Lung (tissue), 12 donors: ENCODE data around the gene ITGA1. TPM values are rescaled to one million over a fixed set of nuclear protein-coding genes. Genes with fewer than 3 reads are reported as not detected.
A peak's percentile ranks its signal among the peaks of the same experiment; 100 is the strongest.

Experiments used
- ATAC-seq: fragments of 200-7000 bp; cut with Tn5 transposase; one replicate; pipeline ENCODE4 v1.9.1; 2020; ENCODE audit warnings: moderate number of reproducible peaks; ENCODE audit not compliant: insufficient read depth, low FRiP score
- DNase-seq, 3 donors: peaks; one replicate each; pipeline ENCODE4 v3.0.0-alpha.2; 2013 to 2017
- H3K27ac ChIP-seq, 2 donors: one replicate each; pipeline ENCODE4 v1.5.1; 2013; ENCODE audit warnings: mild to moderate bottlenecking in 2 of 2, moderate library complexity in 2 of 2, control low read depth in 1 of 2, inconsistent platforms in 1 of 2, low read depth in 1 of 2, low read length in 1 of 2
- H3K27me3 ChIP-seq, 3 donors: one replicate each; pipeline ENCODE4 v1.5.1; 2013; ENCODE audit warnings: low read length in 2 of 3; ENCODE audit not compliant: control insufficient read depth in 3 of 3, insufficient read depth in 3 of 3
- H3K36me3 ChIP-seq, 4 donors: one replicate each; pipeline ENCODE4 v1.5.1; 2013; ENCODE audit warnings: low read length in 4 of 4, mild to moderate bottlenecking in 1 of 4, moderate library complexity in 1 of 4; ENCODE audit not compliant: control insufficient read depth in 4 of 4, insufficient read depth in 4 of 4
- H3K4me1 ChIP-seq, 5 donors: one replicate each; pipeline ENCODE4 v1.5.1; 2013; ENCODE audit warnings: low read length in 5 of 5, mild to moderate bottlenecking in 2 of 5, moderate library complexity in 1 of 5; ENCODE audit not compliant: control insufficient read depth in 5 of 5, insufficient read depth in 5 of 5
- H3K4me3 ChIP-seq: one replicate; pipeline ENCODE4 v1.5.1; 2013; ENCODE audit warnings: mild to moderate bottlenecking, control low read depth, moderate library complexity
- H3K9ac ChIP-seq, 2 donors: one replicate each; pipeline ENCODE4 v1.5.1; 2013; ENCODE audit warnings: low read length in 2 of 2, control low read depth in 1 of 2; ENCODE audit not compliant: insufficient read depth in 1 of 2
- H3K9me3 ChIP-seq, 4 donors: one replicate each; pipeline ENCODE4 v1.5.1; 2013; ENCODE audit warnings: low read length in 3 of 4, mild to moderate bottlenecking in 1 of 4, moderate library complexity in 1 of 4; ENCODE audit not compliant: control insufficient read depth in 4 of 4, insufficient read depth in 3 of 4
- WGBS, 2 donors: extraction: QIAGEN DNeasy Blood & Tissue Kit; methylation state at CpG; one replicate each; pipeline ENCODE4 v1.1.7; 2013; 5-methylcytosine and 5-hydroxymethylcytosine counted together
- polyA plus RNA-seq, 2 donors: library from polyadenylated mRNA; stranded (reverse); fragments of 200-250 nt; gene quantifications; one replicate each; pipeline ENCODE4 v1.2.1, GENCODE V29; 2013
- total RNA-seq, 2 donors: library from RNA; depleted of rRNA in 1 of 2; stranded (reverse); fragments of >200 nt in 1 of 2; gene quantifications; one replicate each; pipeline ENCODE4 v1.2.1, GENCODE V29; 2014 to 2021
- TF ChIP-seq, protein P1 (sequence below): IDR thresholded peaks from 2 replicates; pipeline ENCODE4 v1.5.1; 2012; ENCODE audit warnings: mild to moderate bottlenecking; ENCODE audit errors: control extremely low read depth, extremely low read depth
- donor health status: control.
- donor health status: control.
- donor health status: Bipolar disorder and iron deficiency.
- donor health status: healthy.
- donor health status: DM: yes; HTN: yes; CAD: no.

The ITGA1 gene
- total and polyA plus RNA-seq, 4 donors = 8.8 to 119 (median 47.6) TPM

DNA sequence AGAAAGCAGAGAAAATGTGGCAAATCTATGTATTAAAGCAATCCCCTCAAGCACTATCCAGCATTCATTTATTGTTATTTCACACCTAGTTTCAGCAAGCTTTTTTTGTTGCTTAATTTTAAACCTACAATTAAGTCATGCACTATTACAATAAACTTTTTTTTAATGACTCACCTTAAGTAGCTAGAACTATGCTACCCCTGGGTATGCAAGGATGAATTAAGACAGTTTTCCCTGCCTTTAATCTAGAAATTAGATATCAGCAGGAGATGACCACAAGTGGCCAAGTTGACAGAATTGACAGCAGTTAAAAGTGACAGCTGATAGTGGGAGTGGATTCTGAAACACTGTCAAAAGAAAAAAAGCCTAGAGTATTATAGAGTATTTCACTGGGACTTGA lies 20.0 kb downstream of the ITGA1 start:
- no peaks in the 10 kb centered on the region for H3K27me3 ChIP-seq
- no peak for ATAC-seq
- no peak for DNase-seq
- peaks cover 5 to 18% (median 11%) of the 10 kb centered on the region in 5 donors for H3K4me1 ChIP-seq
- H3K4me3 ChIP-seq = no peak overlapping the region
- no peak overlapping the region for H3K27ac ChIP-seq
- H3K9ac ChIP-seq = no peak overlapping the region
- no peaks in the 10 kb centered on the region for H3K9me3 ChIP-seq
- peaks cover 0 to 7% (median 2%) of the 10 kb centered on the region in 4 donors for H3K36me3 ChIP-seq
- TF ChIP-seq, protein P1, sequence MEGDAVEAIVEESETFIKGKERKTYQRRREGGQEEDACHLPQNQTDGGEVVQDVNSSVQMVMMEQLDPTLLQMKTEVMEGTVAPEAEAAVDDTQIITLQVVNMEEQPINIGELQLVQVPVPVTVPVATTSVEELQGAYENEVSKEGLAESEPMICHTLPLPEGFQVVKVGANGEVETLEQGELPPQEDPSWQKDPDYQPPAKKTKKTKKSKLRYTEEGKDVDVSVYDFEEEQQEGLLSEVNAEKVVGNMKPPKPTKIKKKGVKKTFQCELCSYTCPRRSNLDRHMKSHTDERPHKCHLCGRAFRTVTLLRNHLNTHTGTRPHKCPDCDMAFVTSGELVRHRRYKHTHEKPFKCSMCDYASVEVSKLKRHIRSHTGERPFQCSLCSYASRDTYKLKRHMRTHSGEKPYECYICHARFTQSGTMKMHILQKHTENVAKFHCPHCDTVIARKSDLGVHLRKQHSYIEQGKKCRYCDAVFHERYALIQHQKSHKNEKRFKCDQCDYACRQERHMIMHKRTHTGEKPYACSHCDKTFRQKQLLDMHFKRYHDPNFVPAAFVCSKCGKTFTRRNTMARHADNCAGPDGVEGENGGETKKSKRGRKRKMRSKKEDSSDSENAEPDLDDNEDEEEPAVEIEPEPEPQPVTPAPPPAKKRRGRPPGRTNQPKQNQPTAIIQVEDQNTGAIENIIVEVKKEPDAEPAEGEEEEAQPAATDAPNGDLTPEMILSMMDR = no peak

- Histone ChIP-seq H3K9ac (no peak overlapping the region), H3K36me3 (peaks cover 0 to 7% (median 2%) of the 10 kb centered on the region in 4 donors), H3K27ac (no peak overlapping the region), H3K27me3 (no peaks in the 10 kb centered on the region), H3K9me3 (no peaks in the 10 kb centered on the region), H3K4me1 (peaks cover 5 to 12% (median 11%) of the 10 kb centered on the region in 5 donors), H3K4me3 (no peak overlapping the region)
- WGBS, 2 donors = 50 to 88% methylated on average over 2 of the region's 2 CpGs
- peak in 1 of 3 donors; percentile 53 for DNase-seq
- TF ChIP-seq, protein P1 = no peak
- ATAC-seq = no peak
Measured at GRCh38 chr5:52808316-52808901, 20.7 kb downstream of the ITGA1 start.

DNA sequence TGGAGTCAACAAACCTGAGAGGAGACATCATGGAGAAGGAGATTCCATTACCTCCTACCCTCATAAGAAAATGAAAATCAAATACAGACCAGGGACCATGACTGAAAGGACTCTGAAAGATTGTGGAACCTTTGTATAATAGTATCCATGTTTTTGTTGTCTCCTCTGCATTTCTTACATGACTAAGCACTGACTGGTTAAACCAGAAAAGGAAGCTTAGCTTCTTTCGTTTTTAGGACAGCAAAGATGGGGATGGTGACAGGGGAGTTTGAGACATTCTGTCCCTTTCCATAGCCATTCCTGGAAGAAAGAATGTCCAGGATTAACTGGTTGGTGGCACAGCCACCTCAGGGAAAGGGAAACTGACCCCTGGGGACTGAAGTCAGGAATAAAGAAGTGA lies 22.2 kb downstream of the ITGA1 start:
- no peak overlapping the region for H3K9ac ChIP-seq
- no peak for ATAC-seq
- no peaks in the 10 kb centered on the region for H3K9me3 ChIP-seq
- peaks cover 0 to 6% (median 2%) of the 10 kb centered on the region in 4 donors for H3K36me3 ChIP-seq
- H3K4me3 ChIP-seq = no peak overlapping the region
- DNase-seq = no peak
- no peaks in the 10 kb centered on the region for H3K27me3 ChIP-seq
- TF ChIP-seq, protein P1 = no peak
- 8 to 37% methylated on average over 1 of the region's 1 CpG for WGBS, 2 donors
- H3K4me1 ChIP-seq = peaks cover 3 to 7% (median 7%) of the 10 kb centered on the region in 5 donors
- no peak overlapping the region for H3K27ac ChIP-seq

DNA sequence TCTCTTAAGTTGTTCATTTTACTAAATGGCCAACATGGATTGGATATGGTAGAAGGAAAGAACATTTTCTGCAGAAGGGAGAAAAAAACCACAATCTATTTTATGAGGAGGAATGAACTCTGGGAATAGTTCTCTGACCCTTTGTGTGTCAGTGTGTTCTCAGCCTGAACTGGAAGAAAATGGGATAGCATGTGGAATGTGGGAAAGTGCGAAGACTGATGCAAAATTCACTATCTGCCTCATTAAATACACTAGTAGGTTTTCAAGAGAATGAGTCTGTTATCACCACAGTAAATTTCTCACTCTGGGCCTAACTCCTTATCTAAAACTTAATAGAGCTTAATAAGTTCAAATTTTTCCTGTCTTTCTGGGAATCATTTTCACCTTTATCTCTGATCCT lies 22.7 kb downstream of the ITGA1 start:
- DNase-seq (no peak), ATAC-seq (no peak)
- no peak overlapping the region for H3K27ac ChIP-seq
- H3K4me3 ChIP-seq = no peak overlapping the region
- no peaks in the 10 kb centered on the region for H3K27me3 ChIP-seq
- TF ChIP-seq, protein P1 = no peak
- H3K4me1 ChIP-seq = peaks cover 3 to 10% (median 7%) of the 10 kb centered on the region in 5 donors
- no peaks in the 10 kb centered on the region for H3K9me3 ChIP-seq
- WGBS, 2 donors = 88 to 95% methylated on average over 1 of the region's 1 CpG
- H3K36me3 ChIP-seq = peaks cover 0 to 2% (median 0%) of the 10 kb centered on the region in 4 donors
- no peak overlapping the region for H3K9ac ChIP-seq
